Stimulated activated CD8-positive, alpha-beta memory T cell treated with anti-CD3 and anti-CD28 coated beads, Interleukin-7, amount 100 ng/mL, for 4 hours (primary cell): ENCODE data around the gene EEF1A1.
A peak's percentile ranks its signal among the peaks of the same experiment; 100 is the strongest.
"Not testable (repeated sequence)": the region's sequence is repeated elsewhere in the genome, so short reads cannot be mapped to it uniquely, and the experiment has no call there.

Source experiments
- DNase-seq, 2 donors: peaks; one replicate each; pipeline ENCODE4 v3.0.0-alpha.2; 2020; ENCODE audit warnings: low read depth in 2 of 2

EEF1A1 gene

GRCh38 chr6:73537677-73538076, 16.8 kb upstream of the EEF1A1 start:
- no peak for DNase-seq

- no peak for DNase-seq
These were observed 13.8 kb upstream of the EEF1A1 start for GRCh38 chr6:73534628-73535027.

- DNase-seq, result no peak
These were observed 11.5 kb upstream of the EEF1A1 start for GRCh38 chr6:73532293-73532692.

GRCh38 chr6:73528897-73529296, 8.1 kb upstream of the EEF1A1 start:
- no peak for DNase-seq

GRCh38 chr6:73525546-73526330, 4.9 kb upstream of the EEF1A1 start:
- no peak for DNase-seq

GRCh38 chr6:73523434-73524123, 2.7 kb upstream of the EEF1A1 start:
- peak; percentile 60 to 73 for DNase-seq

- peak in 1 of 2 donors; percentile 68 for DNase-seq
These were observed 636 bp upstream of the EEF1A1 start for GRCh38 chr6:73521351-73521985.

GRCh38 chr6:73519926-73520687, 725 bp downstream of the EEF1A1 start:
- peak; percentile 74 to 77 for DNase-seq

GRCh38 chr6:73518982-73519881, 1.6 kb downstream of the EEF1A1 start:
- not testable (repeated sequence) for DNase-seq

- not testable (repeated sequence) for DNase-seq
These were observed 2.5 kb downstream of the EEF1A1 start for GRCh38 chr6:73518100-73518981.

GRCh38 chr6:73516514-73517489, 4.0 kb downstream of the EEF1A1 start:
- DNase-seq, result no peak

- DNase-seq, result no peak
These were observed 5.6 kb downstream of the EEF1A1 start for GRCh38 chr6:73515204-73515655.

- no peak for DNase-seq
These were observed 6.1 kb downstream of the EEF1A1 start for GRCh38 chr6:73514746-73515110.

- no peak for DNase-seq
These were observed 7.4 kb downstream of the EEF1A1 start for GRCh38 chr6:73513496-73513854.

GRCh38 chr6:73511796-73512195, 9.0 kb downstream of the EEF1A1 start:
- DNase-seq, result no peak

GRCh38 chr6:73509851-73510250, 11.0 kb downstream of the EEF1A1 start:
- DNase-seq, result no peak

GRCh38 chr6:73508776-73509175, 12.1 kb downstream of the EEF1A1 start:
- DNase-seq, result no peak

- no peak for DNase-seq
These were observed 14.6 kb downstream of the EEF1A1 start for GRCh38 chr6:73506246-73506645.

GRCh38 chr6:73505705-73506104, 15.1 kb downstream of the EEF1A1 start:
- DNase-seq, result not testable (repeated sequence)
